ENCODE results near the gene LCOR.

- TF ChIP-seq CTCF (IDR thresholded peaks at IDR 0.05) = no peak
- TF ChIP-seq POLR2A (IDR thresholded peaks at IDR 0.05) = no peak
Measured at GRCh38 chr10:96896884-96897589, 64.9 kb downstream of the LCOR start.
